ENCODE data around the gene TMEM203.

- TF ChIP-seq, protein P1, sequence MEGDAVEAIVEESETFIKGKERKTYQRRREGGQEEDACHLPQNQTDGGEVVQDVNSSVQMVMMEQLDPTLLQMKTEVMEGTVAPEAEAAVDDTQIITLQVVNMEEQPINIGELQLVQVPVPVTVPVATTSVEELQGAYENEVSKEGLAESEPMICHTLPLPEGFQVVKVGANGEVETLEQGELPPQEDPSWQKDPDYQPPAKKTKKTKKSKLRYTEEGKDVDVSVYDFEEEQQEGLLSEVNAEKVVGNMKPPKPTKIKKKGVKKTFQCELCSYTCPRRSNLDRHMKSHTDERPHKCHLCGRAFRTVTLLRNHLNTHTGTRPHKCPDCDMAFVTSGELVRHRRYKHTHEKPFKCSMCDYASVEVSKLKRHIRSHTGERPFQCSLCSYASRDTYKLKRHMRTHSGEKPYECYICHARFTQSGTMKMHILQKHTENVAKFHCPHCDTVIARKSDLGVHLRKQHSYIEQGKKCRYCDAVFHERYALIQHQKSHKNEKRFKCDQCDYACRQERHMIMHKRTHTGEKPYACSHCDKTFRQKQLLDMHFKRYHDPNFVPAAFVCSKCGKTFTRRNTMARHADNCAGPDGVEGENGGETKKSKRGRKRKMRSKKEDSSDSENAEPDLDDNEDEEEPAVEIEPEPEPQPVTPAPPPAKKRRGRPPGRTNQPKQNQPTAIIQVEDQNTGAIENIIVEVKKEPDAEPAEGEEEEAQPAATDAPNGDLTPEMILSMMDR (IDR thresholded peaks at IDR 0.05 in 4 of 5, conservative IDR thresholded peaks at IDR 0.05 in 1 of 5), result no peak
- TF ChIP-seq POLR2A (IDR thresholded peaks at IDR 0.05), result no peak
Observed at GRCh38 chr9:137242269-137243203, 37.1 kb upstream of the TMEM203 start.

All from gastrocnemius medialis (tissue), 4 donors.